Measurements from ENCODE around the gene GNA12.
"Not testable (repeated sequence)": the region's sequence is repeated elsewhere in the genome, so short reads cannot be mapped to it uniquely, and the experiment has no call there.

- TF ChIP-seq CTCF (IDR thresholded peaks at IDR 0.05; ENCODE audit: insufficient read depth, low read depth, low read length); EZH2 (IDR thresholded peaks at IDR 0.05; ENCODE audit: insufficient read depth, low read length): not testable (repeated sequence)
These were observed 164.7 kb downstream of the GNA12 start for GRCh38 chr7:2679135-2680127.
